Omental fat pad (tissue), 4 donors: ENCODE results near the gene APLP2. TPM values are rescaled to one million over a fixed set of nuclear protein-coding genes. Genes with fewer than 3 reads are reported as not detected.
"Not testable (repeated sequence)": the region's sequence is repeated elsewhere in the genome, so short reads cannot be mapped to it uniquely, and the experiment has no call there.

Experiments used
- ATAC-seq: fragments of 150-250 bp; one replicate; pipeline ENCODE4 v1.9.1; 2016; ENCODE audit warnings: mild to moderate bottlenecking, moderate library complexity; ENCODE audit not compliant: low FRiP score
- DNase-seq: peaks from one replicate; pipeline ENCODE4 v3.0.0-alpha.2; 2019; ENCODE audit warnings: low spot score
- small RNA-seq: library from RNA; depleted of rRNA; stranded (forward); fragments of <200 nt; gene quantifications from one replicate; pipeline ENCODE3, GENCODE V24; 2016
- total RNA-seq, 4 donors: library from RNA; depleted of rRNA; stranded (reverse); fragments of >200 nt; gene quantifications; one replicate each; pipeline ENCODE4 v1.1.0, GENCODE V29; 2016
- TF ChIP-seq, protein P1 (sequence below), 3 donors: fragments of 450-650 bp; IDR thresholded peaks; one replicate each; pipeline ENCODE4 v1.5.1; 2016 to 2017; ENCODE audit warnings: antibody characterized with exemption in 3 of 3, mild to moderate bottlenecking in 3 of 3, moderate library complexity in 2 of 3

Gene APLP2
- total RNA-seq, 4 donors from 2014 or later: 288 to 530 (median 485) TPM

DNA sequence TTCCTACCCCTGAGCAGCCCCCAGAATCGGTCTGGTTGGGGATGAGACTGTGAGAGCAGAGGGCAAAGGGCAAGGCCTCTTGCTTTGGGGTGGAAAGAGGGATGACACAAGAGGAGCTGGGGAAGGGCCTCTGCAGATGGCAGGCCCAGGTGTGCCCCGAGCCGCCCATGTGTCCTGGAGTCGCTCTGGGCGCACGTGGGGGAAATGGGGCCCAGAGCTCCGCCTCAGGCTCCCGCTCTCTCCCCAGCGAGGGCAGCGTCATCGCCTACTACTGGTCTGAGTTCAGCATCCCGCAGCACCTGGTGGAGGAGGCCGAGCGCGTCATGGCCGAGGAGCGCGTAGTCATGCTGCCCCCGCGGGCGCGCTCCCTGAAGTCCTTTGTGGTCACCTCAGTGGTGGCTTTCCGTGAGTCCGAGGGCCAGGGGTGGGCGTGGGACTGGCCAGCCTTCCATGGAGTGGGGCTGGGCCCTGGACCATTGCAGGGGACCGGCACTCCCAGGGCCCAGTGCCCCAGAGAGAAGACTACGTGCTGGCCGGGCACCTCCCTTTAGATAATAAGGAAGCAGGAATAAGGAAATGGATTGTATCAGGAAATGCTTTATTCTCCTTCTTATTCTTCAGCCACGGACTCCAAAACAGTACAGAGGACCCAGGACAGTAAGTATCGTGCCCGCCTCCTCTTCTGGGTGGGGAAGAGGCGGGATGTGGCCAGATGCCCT lies 120.0 kb downstream of the APLP2 start:
- ATAC-seq (no peak), DNase-seq (no peak)
- TF ChIP-seq, protein P1, sequence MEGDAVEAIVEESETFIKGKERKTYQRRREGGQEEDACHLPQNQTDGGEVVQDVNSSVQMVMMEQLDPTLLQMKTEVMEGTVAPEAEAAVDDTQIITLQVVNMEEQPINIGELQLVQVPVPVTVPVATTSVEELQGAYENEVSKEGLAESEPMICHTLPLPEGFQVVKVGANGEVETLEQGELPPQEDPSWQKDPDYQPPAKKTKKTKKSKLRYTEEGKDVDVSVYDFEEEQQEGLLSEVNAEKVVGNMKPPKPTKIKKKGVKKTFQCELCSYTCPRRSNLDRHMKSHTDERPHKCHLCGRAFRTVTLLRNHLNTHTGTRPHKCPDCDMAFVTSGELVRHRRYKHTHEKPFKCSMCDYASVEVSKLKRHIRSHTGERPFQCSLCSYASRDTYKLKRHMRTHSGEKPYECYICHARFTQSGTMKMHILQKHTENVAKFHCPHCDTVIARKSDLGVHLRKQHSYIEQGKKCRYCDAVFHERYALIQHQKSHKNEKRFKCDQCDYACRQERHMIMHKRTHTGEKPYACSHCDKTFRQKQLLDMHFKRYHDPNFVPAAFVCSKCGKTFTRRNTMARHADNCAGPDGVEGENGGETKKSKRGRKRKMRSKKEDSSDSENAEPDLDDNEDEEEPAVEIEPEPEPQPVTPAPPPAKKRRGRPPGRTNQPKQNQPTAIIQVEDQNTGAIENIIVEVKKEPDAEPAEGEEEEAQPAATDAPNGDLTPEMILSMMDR (IDR thresholded peaks at IDR 0.05): no peak

GRCh38 chr11:130190371-130190881 lies 120.7 kb downstream of the APLP2 start:
- ATAC-seq (no peak), DNase-seq (no peak)
- TF ChIP-seq, protein P1 (IDR thresholded peaks at IDR 0.05): no peak

DNA sequence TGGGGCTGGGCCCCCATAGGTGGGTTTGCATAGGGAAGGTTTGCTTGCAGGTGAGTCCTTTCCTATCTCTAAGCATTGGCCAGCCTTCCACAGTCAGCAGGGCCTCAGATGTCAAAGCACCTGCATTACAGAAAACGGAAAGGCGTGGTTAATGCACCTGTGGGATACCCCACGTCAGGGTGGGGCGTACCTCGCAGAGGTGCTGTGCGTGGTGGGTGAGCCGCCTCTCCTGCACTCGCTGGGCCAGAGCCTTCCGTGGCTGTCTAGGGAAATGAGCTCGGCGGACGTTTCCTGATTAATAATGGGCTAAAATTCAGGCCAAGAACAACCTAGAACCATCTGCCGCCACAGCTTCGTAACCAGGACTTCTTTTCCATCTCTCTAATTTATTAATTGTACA lies 122.2 kb downstream of the APLP2 start:
- ATAC-seq (no peak), DNase-seq (no peak)
- TF ChIP-seq, protein P1 (IDR thresholded peaks at IDR 0.05): no peak

DNA sequence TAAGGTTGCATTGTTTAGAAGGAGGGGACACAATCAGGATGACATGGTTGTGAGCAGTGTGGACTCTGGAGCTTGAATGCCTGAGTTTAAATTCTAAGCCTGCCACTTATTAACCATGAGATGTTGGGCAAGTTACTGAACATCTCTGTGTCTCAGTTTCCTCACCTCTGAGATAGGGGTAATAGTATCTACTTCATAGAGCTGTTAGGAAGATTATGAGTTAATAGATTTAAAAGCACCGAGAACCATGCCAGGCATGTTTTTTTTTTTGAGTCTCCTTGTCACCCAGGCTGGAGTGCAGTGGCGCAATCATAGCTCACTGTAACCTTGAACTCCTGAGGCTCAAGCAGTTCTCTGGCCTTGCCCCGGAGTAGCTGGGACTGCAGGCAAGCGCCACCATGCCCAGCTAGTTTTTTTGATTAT lies 123.2 kb downstream of the APLP2 start:
- DNase-seq (no peak), ATAC-seq (no peak)
- TF ChIP-seq, protein P1 (IDR thresholded peaks at IDR 0.05): no peak

DNA sequence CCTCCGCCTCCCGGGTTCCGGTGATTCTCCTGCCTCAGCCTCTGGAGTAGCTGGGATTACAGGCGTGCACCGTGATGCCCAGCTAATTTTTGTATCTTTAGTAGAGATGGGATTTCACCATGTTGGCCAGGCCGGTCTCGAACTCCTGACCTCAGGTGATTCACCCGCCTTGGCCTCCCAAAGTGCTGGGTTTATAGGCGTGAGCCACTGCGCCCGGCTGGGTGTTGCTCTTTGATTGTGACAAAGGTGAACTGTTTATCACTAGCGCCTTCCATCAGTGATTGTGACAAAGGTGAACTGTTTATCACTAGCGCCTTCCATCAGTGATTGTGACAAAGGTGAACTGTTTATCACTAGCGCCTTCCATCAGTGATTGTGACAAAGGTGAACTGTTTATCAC lies 123.9 kb downstream of the APLP2 start:
- not testable (repeated sequence) for ATAC-seq, DNase-seq

Small RNA genes within 50 kb of the gene (small RNA-seq; reads per million reads assigned to genes)
- gene RF00015 (not detected), gene RPL34P21 (not detected)

Other genes with a start within 250 kb of the APLP2 start
- gene NFRKB, start 174.3 kb upstream of the APLP2 start, total RNA-seq: 10 to 100 TPM; 24.5 to 35.0 (median 27.2) TPM
- 10 to 100 TPM in 1 of 4 donors, 1 to 10 TPM in 3; 7.2 to 13.4 (median 8.1) TPM for gene PRDM10, start 67.1 kb upstream of the APLP2 start, total RNA-seq
- gene ST14, start 89.9 kb downstream of the APLP2 start, total RNA-seq: 10 to 100 TPM in 2 of 4 donors, 1 to 10 TPM in 2; 4.4 to 49.1 (median 10.8) TPM
- gene ZBTB44, start 245.0 kb downstream of the APLP2 start, total RNA-seq: 10 to 100 TPM; 37.0 to 81.0 (median 46.6) TPM